Right lobe of liver (tissue), 4 donors: ENCODE data around the gene MAST1.
"Not testable (repeated sequence)": the region's sequence is repeated elsewhere in the genome, so short reads cannot be mapped to it uniquely, and the experiment has no call there.

Source experiments
- POLR2A ChIP-seq: fragments of 450-650 bp; IDR thresholded peaks from one replicate; pipeline ENCODE4 v1.6.1; 2017; ENCODE audit warnings: antibody characterized with exemption, mild to moderate bottlenecking
- TF ChIP-seq, protein P1 (sequence below), 4 donors: fragments of 200-600 bp in 3 of 4; fragments of 450-650 bp in 1 of 4; IDR thresholded peaks; one replicate each; pipeline versions ENCODE4 v1.5.1 to v1.8.0; 2016 to 2022; ENCODE audit warnings: antibody characterized with exemption in 4 of 4, mild to moderate bottlenecking in 2 of 4
- donor health status: DM: no; HTN: no; CAD: no.
- donor health status: DM: no; HTN: no; CAD: no.
- donor health status: DM: no; HTN: yes; CAD: no.

DNA sequence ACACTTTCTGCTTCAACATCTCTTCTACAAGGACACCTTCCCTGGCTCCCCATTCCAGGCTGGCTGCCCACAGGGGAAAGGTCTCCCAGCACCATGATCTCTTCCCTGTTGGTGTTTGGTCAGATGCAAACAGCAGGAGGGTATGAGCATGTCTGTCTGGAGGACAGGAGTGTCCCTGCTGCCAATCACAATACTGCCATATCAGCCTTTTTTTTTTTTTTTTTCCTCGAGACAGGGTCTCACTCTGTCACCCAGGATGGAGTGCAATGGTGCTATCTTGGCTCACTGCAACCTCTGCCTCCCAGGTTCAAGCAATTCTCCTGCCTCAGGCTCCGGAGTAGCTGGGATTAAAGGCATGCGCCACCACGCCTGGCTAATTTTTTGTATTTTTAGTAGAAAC is 77.5 kb downstream of the MAST1 start:
- TF ChIP-seq, protein P1, sequence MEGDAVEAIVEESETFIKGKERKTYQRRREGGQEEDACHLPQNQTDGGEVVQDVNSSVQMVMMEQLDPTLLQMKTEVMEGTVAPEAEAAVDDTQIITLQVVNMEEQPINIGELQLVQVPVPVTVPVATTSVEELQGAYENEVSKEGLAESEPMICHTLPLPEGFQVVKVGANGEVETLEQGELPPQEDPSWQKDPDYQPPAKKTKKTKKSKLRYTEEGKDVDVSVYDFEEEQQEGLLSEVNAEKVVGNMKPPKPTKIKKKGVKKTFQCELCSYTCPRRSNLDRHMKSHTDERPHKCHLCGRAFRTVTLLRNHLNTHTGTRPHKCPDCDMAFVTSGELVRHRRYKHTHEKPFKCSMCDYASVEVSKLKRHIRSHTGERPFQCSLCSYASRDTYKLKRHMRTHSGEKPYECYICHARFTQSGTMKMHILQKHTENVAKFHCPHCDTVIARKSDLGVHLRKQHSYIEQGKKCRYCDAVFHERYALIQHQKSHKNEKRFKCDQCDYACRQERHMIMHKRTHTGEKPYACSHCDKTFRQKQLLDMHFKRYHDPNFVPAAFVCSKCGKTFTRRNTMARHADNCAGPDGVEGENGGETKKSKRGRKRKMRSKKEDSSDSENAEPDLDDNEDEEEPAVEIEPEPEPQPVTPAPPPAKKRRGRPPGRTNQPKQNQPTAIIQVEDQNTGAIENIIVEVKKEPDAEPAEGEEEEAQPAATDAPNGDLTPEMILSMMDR (IDR thresholded peaks at IDR 0.05) = not testable (repeated sequence)
- not testable (repeated sequence) for TF ChIP-seq POLR2A
